GM19468 (cell line): ENCODE results near the gene HIVEP3.

Source experiments
- ATAC-seq: cut with Tn5 transposase; IDR thresholded peaks from one replicate; pipeline ENCODE4 v1.9.1; 2021; ENCODE audit warnings: mild to moderate bottlenecking, moderate library complexity, moderate number of reproducible peaks; ENCODE audit not compliant: unreplicated experiment; ENCODE audit errors: extremely low read depth

HIVEP3 gene

GRCh38 chr1:41475346-41475745 lies 443.4 kb downstream of the HIVEP3 start:
- no peak for ATAC-seq

- ATAC-seq = no peak
Observed at GRCh38 chr1:41474490-41475271, 444.0 kb downstream of the HIVEP3 start.

- no peak for ATAC-seq
Observed at GRCh38 chr1:41473738-41474362, 444.9 kb downstream of the HIVEP3 start.

- no peak for ATAC-seq
Observed at GRCh38 chr1:41471658-41472057, 447.1 kb downstream of the HIVEP3 start.

DNA sequence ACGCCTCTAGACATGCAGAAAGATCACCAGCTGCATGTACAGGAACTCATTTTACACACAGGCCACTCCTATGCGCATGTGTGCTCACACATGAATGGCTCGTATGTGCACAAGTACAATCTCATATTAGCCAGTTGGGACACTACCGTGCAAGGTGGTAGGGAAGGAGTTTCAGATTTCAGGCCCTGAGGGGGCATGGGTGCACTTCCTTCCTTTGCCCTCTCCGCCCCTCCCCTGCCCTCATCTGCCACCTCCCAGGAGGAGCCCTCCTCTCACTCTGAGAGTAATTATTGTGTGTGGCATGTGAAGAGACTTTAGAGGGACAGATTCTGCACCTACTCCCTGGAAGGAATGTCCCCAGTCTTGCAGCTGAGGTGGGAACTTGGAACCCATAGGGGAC lies 449.0 kb downstream of the HIVEP3 start:
- no peak for ATAC-seq

DNA sequence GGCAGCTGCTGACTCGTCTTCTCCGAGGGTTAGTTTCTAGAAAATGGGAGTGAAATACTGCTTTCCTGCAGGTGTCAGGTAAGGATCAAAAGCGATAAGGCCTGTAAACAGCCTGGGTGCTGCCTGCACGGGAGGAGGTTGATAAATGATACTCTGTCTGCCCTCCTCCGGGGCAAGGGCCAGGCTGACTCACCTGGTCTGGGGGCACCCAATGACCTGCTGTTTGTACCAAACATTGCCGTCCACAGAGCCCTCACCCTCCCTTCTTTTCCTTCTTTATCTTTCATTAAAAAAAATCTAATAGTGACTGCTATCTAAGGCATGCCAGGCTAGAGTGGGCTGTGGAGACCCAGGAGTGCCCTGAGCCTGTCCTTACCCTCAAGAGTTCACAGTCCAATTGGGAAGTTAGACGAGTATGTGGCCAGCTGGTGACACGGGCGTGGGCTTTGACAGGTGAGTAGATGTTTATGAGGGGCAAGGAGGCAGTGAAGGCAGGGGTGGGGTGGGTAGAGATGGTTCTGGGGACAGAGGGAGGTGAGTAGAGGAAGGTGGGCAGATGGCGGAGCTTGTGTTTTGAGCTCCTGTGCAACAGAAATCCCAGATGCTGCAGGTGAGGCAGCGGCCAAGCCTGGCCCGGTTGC lies 450.5 kb downstream of the HIVEP3 start:
- ATAC-seq = no peak

GRCh38 chr1:41467673-41468072 lies 451.0 kb downstream of the HIVEP3 start:
- ATAC-seq = no peak

DNA sequence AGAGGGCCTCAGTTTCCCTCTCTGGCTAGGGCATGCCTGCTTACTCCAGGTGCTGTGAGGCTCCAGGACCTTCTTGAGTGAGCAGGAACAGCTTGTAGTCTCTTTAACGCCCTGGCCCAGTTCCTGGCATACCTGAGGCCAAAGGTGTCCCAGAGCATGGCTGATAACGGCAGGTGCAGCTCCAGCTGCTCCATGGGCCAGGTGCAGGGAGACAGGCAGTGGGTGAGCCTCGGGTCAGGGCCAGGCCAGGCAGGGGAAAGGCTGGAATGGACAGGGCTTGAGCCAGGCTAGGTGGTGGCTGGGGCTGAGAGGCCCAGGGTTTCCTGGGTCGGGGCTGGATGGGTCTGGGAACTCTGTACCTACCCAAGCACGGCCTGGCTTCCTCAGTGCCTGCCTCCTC lies 452.6 kb downstream of the HIVEP3 start:
- no peak for ATAC-seq

GRCh38 chr1:41465741-41466140 lies 453.0 kb downstream of the HIVEP3 start:
- no peak for ATAC-seq

DNA sequence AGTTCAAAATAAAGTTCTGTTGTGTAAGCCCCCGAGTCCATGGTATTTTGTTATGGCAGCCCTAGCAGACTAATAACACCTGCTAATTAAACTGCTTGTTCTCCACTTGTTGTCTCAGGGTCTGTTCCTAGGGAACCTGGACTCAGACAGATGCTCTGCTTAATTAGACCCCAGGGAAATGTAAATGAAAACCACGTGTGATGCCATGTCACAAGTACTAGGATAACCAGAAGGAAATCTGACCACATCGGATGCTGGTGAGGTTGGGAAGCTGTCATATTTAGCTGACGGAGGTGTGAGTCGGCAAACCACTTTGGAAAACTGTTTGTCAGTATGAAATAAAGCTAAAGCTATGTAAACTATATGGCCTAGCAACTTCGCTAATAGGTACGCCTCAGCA lies 453.8 kb downstream of the HIVEP3 start:
- ATAC-seq = no peak

DNA sequence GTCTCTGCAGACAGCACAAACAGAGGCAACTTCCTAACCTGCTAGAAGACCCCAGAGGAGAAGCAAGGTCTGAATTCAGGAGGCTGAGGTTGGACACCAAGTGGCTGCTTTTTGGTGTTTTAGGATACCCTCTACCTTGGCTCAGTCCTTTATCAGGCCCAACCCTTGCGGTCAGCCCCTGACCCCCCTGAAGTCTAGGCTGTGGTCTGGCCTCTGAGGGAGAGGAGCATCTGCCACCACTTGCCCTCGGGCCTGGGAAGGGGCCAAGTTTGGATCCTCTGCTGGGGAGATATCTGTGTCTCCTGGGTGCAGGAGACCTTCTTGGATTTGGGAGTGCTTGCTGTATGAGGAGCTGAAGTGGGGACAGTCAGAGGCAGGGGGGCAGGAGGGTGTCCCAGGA lies 455.2 kb downstream of the HIVEP3 start:
- no peak for ATAC-seq

- ATAC-seq = no peak
Observed at GRCh38 chr1:41462680-41463004, 456.1 kb downstream of the HIVEP3 start.

DNA sequence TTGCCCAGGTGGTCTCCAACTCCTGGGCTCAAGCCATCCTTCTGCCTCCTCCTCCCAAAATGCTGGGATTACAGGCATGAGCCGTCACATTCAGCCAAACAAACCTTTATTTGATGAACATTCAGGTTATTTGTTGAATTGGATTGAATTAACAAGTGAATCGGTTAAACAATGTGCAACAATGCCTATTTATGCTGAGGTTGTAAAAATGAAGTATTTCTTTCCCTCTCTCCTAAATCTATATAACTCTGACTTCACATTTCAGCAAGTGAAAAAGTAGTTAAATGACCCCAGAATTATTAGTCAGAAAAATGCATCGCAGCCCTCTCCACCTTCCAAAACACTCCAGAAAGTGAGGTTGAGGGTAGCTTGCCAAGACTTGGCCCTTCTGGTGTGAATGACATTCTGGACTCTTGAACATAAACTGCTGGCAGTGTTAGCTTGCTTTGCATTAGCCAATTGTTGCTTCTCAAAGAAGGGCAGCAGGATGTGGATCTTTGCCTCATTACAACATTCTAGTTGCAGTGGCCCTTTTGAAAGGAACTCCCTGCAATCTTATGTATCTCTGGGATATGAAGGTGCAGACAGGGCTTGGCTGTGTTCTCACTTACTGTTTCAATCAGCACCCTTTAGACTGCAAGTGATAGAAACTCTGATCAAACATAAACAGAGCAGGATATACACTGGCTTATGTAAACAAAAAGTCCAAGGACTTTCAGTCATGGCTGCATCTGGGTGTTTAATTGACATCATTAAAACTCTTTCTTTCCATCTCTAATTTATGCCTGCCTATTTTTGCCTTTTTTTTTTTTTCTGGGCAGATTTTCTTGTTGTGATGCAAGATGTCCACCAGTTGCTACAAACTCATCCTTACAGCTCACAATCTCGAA lies 456.7 kb downstream of the HIVEP3 start:
- ATAC-seq = no peak

- ATAC-seq = no peak
Observed at GRCh38 chr1:41456847-41457540, 461.7 kb downstream of the HIVEP3 start.
